ENCODE measurements around the gene MOB3A. TPM values are rescaled to one million over a fixed set of nuclear protein-coding genes. Genes with fewer than 3 reads are reported as not detected.

The MOB3A gene
- total RNA-seq, 1 donor from 2014 or later: 15.8 TPM

DNA sequence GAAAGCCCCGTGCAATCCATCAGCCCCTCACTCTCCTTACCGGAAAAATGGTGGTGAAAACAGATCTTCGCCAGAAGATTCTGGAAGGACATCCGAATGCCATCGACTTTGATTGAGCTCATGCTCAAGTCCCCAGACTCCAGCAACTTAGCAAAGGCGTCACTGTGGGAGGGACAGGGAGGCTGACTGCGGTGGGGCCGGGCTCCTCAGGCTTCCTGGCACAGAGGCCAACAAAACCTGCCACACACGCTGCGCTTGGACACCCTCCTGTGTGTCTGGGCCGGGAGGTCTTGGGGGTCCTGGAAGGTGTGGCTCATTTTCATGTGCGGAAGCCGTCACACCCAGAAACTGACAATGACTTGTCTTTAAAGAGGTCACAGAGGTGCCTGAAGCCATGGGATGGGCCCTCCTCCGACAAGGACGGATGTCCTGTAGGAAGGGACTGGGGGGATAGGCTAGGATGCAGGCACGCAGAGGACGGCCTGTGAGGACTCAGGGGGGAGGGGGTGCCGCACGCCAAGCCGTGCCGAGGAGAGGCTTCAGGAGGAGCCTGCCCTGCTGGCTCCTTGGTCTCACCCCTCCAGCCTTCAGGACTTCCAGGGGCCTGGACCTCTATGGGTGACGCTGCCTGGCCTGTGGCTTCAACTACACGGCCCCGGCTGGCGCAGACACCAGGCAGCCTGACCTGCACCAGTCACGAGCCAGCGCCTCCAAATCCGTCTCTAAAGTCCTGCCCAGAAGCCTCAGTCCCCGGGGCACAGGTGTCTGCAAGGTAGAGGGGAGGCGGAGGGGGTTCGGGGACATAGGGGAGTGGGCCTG, 13.1 kb upstream of the MOB3A start:
- peaks cover 55% of the 10 kb centered on the region for H3K36me3 ChIP-seq (ENCODE audit: control insufficient read depth, insufficient read depth, low read length)
- FAIRE-seq (no peak), DNase-seq (ENCODE audit: low read depth) (no peak)
- no peaks in the 10 kb centered on the region for H3K27me3 ChIP-seq (ENCODE audit: control insufficient read depth, insufficient read depth, low read length)
- TF ChIP-seq, protein P1, sequence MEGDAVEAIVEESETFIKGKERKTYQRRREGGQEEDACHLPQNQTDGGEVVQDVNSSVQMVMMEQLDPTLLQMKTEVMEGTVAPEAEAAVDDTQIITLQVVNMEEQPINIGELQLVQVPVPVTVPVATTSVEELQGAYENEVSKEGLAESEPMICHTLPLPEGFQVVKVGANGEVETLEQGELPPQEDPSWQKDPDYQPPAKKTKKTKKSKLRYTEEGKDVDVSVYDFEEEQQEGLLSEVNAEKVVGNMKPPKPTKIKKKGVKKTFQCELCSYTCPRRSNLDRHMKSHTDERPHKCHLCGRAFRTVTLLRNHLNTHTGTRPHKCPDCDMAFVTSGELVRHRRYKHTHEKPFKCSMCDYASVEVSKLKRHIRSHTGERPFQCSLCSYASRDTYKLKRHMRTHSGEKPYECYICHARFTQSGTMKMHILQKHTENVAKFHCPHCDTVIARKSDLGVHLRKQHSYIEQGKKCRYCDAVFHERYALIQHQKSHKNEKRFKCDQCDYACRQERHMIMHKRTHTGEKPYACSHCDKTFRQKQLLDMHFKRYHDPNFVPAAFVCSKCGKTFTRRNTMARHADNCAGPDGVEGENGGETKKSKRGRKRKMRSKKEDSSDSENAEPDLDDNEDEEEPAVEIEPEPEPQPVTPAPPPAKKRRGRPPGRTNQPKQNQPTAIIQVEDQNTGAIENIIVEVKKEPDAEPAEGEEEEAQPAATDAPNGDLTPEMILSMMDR (IDR thresholded peaks at IDR 0.05; ENCODE audit: insufficient read depth, low read length, severe bottlenecking): no peak
- no peak overlapping the region for H3K4me3 ChIP-seq (ENCODE audit: low read depth, low read length)

DNA sequence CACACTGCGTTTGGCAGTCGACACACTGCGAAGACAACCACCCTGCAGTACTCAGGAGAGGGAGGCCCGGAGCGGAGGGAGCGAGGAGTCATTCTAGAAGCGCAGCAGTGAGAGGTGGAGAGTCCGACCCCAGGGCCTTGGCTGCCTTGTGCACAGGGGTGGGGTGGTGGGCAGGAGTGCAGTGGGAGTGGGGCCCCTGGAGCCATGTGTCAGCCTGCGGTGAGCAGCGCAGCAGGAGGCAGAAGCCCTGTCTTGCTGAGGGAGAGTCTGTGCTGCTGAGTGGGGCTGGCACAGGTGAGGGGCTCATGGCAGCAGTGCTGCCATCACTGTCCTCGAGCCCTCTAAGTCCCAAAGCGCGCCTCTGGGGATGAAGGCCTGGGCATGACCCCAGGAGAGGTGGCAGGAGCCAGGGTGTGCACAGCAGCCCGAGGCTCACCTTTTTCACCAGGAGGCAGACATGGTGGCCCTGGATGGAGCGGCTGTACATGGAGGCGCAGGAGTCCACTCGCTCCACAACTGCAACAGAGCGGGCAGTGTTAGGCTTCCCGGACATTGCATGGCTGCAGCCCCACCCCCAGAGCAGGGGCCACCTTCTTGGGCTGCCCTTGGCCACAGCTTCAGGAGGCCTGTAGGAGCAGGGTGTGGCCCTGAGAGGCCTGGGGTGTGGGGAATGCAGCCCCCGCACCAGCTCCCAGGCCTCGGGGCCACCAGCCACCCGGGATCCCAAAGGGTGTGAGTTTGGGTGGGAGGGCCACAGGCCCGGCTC, 12.3 kb upstream of the MOB3A start:
- TF ChIP-seq, protein P1 (IDR thresholded peaks at IDR 0.05; ENCODE audit: insufficient read depth, low read length, severe bottlenecking): no peak
- Histone ChIP-seq H3K4me3 (ENCODE audit: low read depth, low read length) (no peak overlapping the region), H3K36me3 (ENCODE audit: control insufficient read depth, insufficient read depth, low read length) (peaks cover 57% of the 10 kb centered on the region), H3K27me3 (ENCODE audit: control insufficient read depth, insufficient read depth, low read length) (no peaks in the 10 kb centered on the region)
- no peak for FAIRE-seq
- DNase-seq (ENCODE audit: low read depth): no peak

DNA sequence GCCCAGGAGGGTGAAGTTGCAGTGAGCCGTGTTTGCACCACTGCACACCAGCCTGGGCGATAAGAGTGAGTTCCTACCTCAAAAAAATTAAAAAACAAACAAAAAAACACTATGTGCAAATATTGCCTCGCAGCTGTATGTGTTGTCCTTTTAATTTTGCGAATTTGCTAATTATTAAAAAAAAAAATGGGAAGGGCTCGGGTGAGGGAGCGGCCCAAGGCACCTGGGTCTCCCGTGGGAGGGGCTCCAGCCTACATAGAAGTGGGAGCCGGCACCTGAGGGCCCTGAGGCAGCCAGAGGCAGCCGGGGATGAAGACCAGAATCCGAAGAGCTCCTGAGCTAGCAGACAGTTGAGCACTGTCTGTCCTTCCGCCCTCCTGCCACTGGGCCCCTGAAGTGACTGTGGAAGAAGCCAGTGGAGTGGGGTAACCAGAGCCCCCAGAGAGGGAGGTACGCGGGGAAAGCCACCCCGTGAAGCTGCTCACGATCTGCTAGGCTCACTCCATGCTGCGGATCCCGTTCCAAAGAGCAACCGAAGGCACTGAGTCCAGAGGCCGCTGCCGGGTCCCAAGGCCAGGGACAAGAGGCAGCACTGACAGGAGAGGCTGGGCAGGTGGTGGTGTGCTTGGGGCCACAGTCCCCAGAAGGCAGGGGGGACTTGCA, 7.0 kb upstream of the MOB3A start:
- Histone ChIP-seq H3K4me3 (ENCODE audit: low read depth, low read length) (no peak overlapping the region), H3K27me3 (ENCODE audit: control insufficient read depth, insufficient read depth, low read length) (no peaks in the 10 kb centered on the region), H3K36me3 (ENCODE audit: control insufficient read depth, insufficient read depth, low read length) (peaks cover 41% of the 10 kb centered on the region)
- TF ChIP-seq, protein P1 (IDR thresholded peaks at IDR 0.05; ENCODE audit: insufficient read depth, low read length, severe bottlenecking): no peak
- FAIRE-seq (no peak), DNase-seq (ENCODE audit: low read depth) (no peak)

DNA sequence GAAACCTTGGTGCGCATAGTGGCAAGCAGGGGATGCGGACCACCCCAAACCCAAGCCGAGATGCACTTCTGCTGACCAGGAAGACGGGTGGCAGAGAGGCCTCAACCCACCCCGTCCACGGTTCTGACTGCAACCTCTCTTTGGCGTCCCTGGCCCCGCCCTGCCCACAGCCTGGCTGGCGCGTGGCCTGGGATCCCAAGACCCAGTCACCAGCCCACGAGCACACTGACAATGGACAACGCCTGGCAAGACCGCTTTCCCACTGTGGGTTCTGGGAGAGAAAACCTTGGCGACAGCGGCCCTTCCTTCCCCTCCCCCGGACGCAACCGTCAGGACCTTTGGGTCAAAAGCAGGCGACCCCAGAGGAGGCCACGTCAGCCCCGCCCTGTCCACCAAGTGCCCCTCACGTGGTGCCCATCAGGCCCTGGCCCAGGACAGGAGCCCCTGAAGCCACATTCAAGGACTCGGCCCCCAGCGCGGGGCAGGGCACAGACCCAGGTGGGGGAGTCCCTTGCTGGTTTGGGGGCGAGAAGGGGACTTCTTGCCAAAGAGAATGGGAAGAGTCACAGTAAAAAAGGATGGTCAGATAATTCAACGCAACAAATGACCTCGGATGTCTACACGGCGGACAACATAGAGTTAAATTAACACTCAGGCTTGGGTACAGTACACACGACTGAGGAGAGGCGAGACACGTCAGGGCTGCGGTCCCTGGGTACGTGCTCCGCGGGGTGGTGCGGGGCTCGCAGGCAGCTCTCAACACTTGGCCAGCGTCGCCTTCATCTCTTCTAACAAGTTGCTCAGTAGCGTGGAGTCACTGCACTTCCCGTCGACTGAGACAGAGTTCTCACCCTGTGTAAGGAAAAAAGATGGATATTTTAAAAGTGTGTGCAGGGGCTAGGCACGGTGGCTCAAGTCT, 5.5 kb upstream of the MOB3A start:
- TF ChIP-seq, protein P1 (IDR thresholded peaks at IDR 0.05; ENCODE audit: insufficient read depth, low read length, severe bottlenecking): no peak
- Histone ChIP-seq H3K4me3 (ENCODE audit: low read depth, low read length) (no peak overlapping the region), H3K27me3 (ENCODE audit: control insufficient read depth, insufficient read depth, low read length) (no peaks in the 10 kb centered on the region), H3K36me3 (ENCODE audit: control insufficient read depth, insufficient read depth, low read length) (peaks cover 38% of the 10 kb centered on the region)
- DNase-seq (ENCODE audit: low read depth) (no peak), FAIRE-seq (no peak)

DNA sequence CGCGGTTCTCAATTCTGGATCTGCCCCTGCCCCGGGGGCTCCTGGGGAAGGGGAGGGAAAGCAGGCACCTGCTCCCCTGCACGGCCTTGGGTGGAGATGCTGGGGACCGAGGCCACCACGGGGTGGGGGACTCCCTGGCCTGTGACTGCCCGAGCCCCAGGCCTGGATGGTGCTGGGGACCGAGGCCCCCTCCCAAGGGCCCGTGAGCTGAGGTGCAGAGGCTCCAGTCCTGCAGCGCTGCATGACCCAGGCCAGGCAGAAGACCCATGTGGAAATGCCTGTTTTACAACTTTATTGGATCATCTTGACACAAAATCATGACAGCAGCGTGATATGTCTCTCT, 4.6 kb upstream of the MOB3A start:
- TF ChIP-seq, protein P1 (IDR thresholded peaks at IDR 0.05; ENCODE audit: insufficient read depth, low read length, severe bottlenecking): no peak
- no peak for DNase-seq (ENCODE audit: low read depth)
- Histone ChIP-seq H3K27me3 (ENCODE audit: control insufficient read depth, insufficient read depth, low read length) (no peaks in the 10 kb centered on the region), H3K4me3 (ENCODE audit: low read depth, low read length) (no peak overlapping the region), H3K36me3 (ENCODE audit: control insufficient read depth, insufficient read depth, low read length) (peaks cover 31% of the 10 kb centered on the region)
- FAIRE-seq: no peak

Data from bronchial epithelial cell (primary cell).